GM18909 (cell line): Measurements from ENCODE around the gene CPED1.
"Not testable (repeated sequence)": the region's sequence is repeated elsewhere in the genome, so short reads cannot be mapped to it uniquely, and the experiment has no call there.

ENCODE experiments used
- ATAC-seq: cut with Tn5 transposase; IDR thresholded peaks from one replicate; pipeline ENCODE4 v1.9.1; 2021; ENCODE audit warnings: mild to moderate bottlenecking; ENCODE audit not compliant: unreplicated experiment, poor library complexity

The CPED1 gene

GRCh38 chr7:120979765-120980499 is 8.6 kb upstream of the CPED1 start:
- ATAC-seq: no peak

- ATAC-seq: no peak
Observed at GRCh38 chr7:120981117-120981516, 7.4 kb upstream of the CPED1 start.

DNA sequence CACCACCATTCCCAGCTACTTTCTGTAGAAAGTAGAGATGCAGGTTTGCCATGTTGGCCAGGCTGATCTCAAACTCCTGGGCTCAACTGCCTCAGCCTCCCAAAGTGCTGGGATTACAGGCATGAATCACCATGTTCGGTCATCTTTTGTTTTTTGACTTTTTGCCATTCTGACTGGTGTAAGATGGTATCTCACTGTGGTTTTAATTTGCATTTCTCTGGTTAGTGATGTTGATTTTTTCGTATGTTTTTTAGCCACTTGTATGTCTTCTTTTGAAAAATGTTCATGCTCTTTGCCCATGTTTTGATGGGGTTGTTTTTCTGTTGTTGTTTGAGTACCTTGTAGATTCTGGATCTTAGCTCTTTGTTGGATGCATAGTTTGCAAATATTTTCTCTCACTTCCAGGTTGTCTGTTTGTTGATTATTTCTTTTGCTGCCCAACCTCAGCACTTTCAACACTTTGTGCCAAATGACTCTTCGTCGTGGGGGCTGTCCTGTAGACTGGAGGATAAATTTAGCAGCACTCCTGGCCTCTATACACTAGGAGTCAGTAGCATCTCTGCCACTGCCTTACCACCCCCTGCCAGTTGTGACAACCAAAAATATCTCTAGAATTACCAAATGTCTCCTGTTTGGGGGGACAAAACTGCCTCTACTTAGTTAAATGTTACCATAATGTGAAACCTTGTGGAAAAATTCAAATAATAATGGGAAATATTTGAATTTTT is 6.5 kb upstream of the CPED1 start:
- peak; percentile 51 for ATAC-seq

DNA sequence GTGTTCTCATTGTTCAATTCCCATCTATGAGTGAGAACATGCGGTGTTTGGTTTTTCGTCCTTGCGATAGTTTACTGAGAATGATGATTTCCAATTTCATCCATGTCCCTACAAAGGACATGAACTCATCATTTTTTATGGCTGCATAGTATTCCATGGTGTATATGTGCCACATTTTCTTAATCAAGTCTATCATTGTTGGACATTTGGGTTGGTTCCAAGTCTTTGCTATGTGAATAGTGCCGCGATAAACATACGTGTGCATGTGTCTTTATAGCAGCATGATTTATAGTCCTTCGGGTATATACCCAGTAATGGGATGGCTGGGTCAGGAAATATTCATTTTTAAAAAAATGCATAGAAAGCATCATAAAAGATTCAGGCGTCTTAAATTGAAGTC is 4.9 kb upstream of the CPED1 start:
- not testable (repeated sequence) for ATAC-seq

DNA sequence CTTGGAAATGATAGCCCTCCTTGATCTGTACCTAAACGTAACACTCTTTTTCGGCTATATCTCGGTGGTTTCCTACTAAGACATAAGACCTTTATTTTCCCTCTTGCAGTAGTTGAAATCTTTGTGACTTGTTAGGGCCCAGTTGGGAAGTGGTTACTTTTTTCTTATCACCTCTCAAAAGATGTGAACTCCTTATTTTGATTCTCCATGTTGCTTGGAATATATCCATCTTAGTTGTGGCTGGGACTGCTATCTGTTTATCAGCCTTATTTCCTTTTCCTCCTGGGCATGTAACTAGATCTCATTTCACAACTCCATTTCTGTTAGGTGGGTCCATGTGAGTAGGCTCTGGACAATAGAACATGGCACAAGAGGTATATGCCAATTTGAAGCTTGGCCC is 4.1 kb upstream of the CPED1 start:
- no peak for ATAC-seq

DNA sequence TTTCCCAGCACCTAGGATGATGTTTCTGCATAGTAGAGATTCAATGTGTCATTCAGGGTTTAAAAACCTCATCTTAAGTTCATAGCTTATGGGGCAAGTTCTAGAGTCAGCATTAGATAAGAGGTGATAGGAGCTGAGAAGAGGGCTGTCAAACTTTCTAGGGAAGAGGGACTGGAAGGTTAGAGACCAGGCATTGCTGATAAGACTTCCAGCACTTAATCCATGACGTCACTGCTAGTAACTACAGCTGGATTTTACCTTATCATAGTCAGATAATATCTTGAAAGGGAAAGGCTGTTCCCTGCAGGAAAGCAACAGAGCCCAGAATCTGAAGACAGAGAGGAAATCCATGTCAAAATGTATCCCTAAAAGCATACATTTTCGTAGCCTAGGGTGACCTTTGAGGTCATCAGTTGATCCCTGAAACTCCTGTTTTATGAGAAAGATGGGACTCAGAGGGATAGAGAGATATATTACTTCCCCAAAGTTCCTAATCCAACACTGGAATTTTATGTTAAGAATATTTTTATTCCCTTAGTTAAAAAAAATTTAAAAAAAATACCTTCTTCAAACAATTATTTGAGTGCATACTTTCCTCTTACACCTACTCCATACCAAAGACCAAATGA is 3.3 kb upstream of the CPED1 start:
- ATAC-seq: no peak

- no peak for ATAC-seq
Observed at GRCh38 chr7:120985839-120986238, 2.7 kb upstream of the CPED1 start.

DNA sequence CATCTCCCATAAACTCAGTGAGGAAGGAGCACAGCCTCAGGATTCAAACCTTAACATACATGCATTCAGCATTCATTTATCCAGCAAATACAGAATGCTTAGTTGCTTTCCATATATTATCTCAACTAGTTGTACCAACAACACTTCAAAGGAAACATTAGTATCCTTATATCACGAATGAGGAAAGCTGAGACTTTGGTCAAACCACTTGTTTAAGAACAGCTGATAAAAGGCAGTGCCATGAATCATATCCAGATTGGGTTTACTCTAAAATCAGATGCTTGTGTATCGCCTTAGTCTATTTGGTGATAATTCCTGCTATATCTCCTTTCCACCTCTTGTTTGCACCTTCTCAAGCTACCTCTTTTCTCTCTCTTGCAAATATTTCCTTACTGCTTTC is 1.9 kb upstream of the CPED1 start:
- no peak for ATAC-seq

GRCh38 chr7:120987280-120987679 is 1.2 kb upstream of the CPED1 start:
- ATAC-seq: no peak

DNA sequence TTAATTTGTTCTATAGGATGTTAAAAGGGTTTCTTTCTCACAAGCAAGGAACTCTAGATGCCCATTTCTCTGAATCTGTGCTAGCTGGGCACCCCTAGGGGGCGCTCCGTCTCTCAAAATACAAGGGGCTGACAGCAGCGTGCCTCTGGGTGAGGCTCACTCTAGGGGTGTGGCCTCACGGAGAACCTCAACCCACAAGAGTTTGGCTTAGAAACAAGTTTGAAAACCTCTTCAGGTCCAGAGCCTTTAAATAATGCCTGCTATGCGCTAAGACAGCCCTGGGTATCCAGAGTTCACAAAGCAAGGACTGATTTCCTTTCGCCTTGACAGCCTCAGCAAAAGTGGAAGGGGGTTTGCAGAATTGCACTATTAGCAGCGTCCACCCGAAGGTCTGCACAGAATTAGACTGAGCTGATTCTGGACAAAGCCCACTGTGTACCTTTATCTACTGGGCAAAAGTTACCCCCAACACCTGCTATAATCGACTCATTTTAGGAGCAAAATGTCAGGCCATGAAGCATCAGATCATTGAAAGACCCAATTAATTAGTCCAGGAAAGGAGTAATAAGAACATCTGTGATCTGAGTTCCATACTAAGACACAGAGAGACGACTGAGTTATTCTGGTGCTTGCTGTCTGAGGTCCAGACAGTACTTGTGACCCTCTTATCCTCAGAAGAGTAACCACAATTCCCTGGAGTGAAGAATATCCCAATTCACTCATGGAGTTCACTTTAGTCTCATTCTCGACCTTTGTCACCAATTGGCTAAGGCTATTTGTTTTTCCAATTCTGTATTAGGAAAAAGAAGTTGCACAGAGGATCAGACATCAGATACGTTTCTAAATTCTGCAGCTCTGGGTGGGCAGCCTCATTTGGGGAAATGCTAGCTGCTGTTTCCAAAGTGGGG is 574 bp upstream of the CPED1 start:
- ATAC-seq: peak; percentile 95

GRCh38 chr7:120989257-120990220 is 1.0 kb downstream of the CPED1 start:
- no peak for ATAC-seq

GRCh38 chr7:120990468-120991118 is 2.1 kb downstream of the CPED1 start:
- no peak for ATAC-seq

- no peak for ATAC-seq
Observed at GRCh38 chr7:120991161-120991560, 2.6 kb downstream of the CPED1 start.

- ATAC-seq: no peak
Observed at GRCh38 chr7:120991581-120991980, 3.1 kb downstream of the CPED1 start.

- no peak for ATAC-seq
Observed at GRCh38 chr7:120992272-120992964, 3.9 kb downstream of the CPED1 start.

DNA sequence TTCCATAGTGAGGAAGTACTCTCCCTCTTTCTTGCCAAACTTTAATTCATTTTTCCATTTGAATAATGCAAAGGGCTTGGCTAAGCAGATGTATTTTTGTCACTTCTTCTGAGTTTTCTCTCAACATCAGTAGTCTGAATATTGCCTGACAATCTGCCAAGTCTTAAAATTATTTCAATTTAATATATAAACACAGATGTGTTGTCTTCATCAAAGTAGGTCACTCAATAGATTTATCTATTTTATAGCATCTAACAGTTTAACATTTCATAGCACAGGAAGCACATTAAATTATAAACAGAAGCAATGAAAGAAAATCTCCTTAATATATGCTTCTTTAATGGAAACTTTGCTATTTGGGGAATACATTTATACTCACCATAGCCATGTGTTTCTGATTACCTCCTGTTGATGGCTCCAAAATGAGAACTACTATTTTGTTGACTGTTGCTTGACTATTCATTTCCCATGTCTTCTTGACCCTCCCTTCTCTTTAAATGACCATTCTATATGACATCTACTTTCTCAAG is 4.5 kb downstream of the CPED1 start:
- no peak for ATAC-seq

GRCh38 chr7:120993553-120994191 is 5.2 kb downstream of the CPED1 start:
- ATAC-seq: no peak
